ENCODE data around the gene SLC9A3. TPM values are rescaled to one million over a fixed set of nuclear protein-coding genes. Genes with fewer than 3 reads are reported as not detected.

Gene SLC9A3
- total RNA-seq, 1 experiment from 2014 or later: 0.85 TPM

DNA sequence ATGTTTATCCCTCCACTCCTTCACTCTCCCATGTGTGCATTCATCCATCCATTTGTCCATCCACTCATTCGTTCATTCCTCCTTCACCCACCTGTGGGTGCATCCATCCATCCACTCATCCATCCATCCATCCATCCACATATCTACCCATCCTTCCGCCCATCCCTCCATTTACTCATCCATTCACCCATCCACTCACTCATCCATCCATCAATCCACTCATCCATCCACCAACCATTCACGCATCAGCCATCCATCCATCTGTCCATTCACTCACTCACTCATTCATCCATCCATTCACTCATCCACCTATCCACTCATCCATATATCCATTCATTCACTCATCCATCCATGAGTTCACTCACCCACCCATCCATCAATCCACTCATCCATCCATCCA, 7.3 kb downstream of the SLC9A3 start:
- no peak overlapping the region; a peak in 1 of 5 replicates for H3K4me3 Mint-ChIP-seq
- no peaks in the 10 kb centered on the region for H3K79me2 ChIP-seq (ENCODE audit: insufficient read depth, low read length)
- no peak overlapping the region for H2BK120ac ChIP-seq (ENCODE audit: low read depth, low read length, poor library complexity, severe bottlenecking)
- H2AK5ac ChIP-seq (ENCODE audit: insufficient read length, low read length): no peak overlapping the region
- peaks cover 7 to 11% of the 10 kb centered on the region in 2 experiments for H3K4me1 Mint-ChIP-seq
- H4K91ac ChIP-seq (ENCODE audit: insufficient read length, low read depth, low read length): no peak overlapping the region
- no peak overlapping the region for H3T11ph ChIP-seq (ENCODE audit: low read length)
- no peak overlapping the region for H2BK20ac ChIP-seq (ENCODE audit: low read depth, low read length, poor library complexity, severe bottlenecking)
- H2BK15ac ChIP-seq (ENCODE audit: low read depth, low read length): no peak overlapping the region
- no peak overlapping the region for H3K14ac ChIP-seq (ENCODE audit: insufficient read depth, low read length)
- no CpG with 5 or more reads among the region's 3 CpGs for WGBS (ENCODE audit: extremely low coverage, insufficient read length, low lambda C conversion rate)
- H3K4me1 ChIP-seq (ENCODE audit: insufficient read depth, low read length): no peaks in the 10 kb centered on the region
- no peaks in the 10 kb centered on the region; the same call in 1 of the 2 replicates for H3K27me3 ChIP-seq (ENCODE audit: insufficient read depth, low read length)
- no peak for DNase-seq
- no peak overlapping the region for H2BK12ac ChIP-seq (ENCODE audit: insufficient read length, low read depth, low read length)
- H3K27ac Mint-ChIP-seq: no peak overlapping the region; a peak in 1 of 7 replicates
- no peaks in the 10 kb centered on the region for H4K20me1 ChIP-seq (ENCODE audit: control insufficient read depth, insufficient read depth, insufficient read length)
- H3K9me3 ChIP-seq (ENCODE audit: control insufficient read depth, low read depth, low read length): no peaks in the 10 kb centered on the region
- H3K79me1 ChIP-seq (ENCODE audit: insufficient read depth, low read depth, low read length, poor library complexity, severe bottlenecking): no peaks in the 10 kb centered on the region
- no peaks in the 10 kb centered on the region for H3K23me2 ChIP-seq (ENCODE audit: insufficient read length, low read depth, low read length, poor library complexity, severe bottlenecking)
- no peak overlapping the region for H3K56ac ChIP-seq (ENCODE audit: insufficient read length, low read depth, low read length)
- TF ChIP-seq, protein P1, sequence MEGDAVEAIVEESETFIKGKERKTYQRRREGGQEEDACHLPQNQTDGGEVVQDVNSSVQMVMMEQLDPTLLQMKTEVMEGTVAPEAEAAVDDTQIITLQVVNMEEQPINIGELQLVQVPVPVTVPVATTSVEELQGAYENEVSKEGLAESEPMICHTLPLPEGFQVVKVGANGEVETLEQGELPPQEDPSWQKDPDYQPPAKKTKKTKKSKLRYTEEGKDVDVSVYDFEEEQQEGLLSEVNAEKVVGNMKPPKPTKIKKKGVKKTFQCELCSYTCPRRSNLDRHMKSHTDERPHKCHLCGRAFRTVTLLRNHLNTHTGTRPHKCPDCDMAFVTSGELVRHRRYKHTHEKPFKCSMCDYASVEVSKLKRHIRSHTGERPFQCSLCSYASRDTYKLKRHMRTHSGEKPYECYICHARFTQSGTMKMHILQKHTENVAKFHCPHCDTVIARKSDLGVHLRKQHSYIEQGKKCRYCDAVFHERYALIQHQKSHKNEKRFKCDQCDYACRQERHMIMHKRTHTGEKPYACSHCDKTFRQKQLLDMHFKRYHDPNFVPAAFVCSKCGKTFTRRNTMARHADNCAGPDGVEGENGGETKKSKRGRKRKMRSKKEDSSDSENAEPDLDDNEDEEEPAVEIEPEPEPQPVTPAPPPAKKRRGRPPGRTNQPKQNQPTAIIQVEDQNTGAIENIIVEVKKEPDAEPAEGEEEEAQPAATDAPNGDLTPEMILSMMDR (conservative IDR thresholded peaks at IDR 0.05): no peak
- H4K8ac ChIP-seq (replicated peaks; ENCODE audit: insufficient read length, low read depth, low read length): no peak overlapping the region
- no peak overlapping the region for H3K4ac ChIP-seq (ENCODE audit: low read depth, low read length)
- H3K36me3 Mint-ChIP-seq (ENCODE audit: insufficient read depth in 1 of 3, low read depth in 3 of 3): no peaks in the 10 kb centered on the region
- H3K27me3 Mint-ChIP-seq (ENCODE audit: low read depth): peaks cover 79% of the 10 kb centered on the region
- peaks cover 0 to 5% of the 10 kb centered on the region in 2 experiments; a peak in 2 of 5 replicates for H3K9me3 Mint-ChIP-seq
- H3K9ac ChIP-seq (ENCODE audit: extremely low read depth, insufficient read length, low read length): no peak overlapping the region
- H4K5ac ChIP-seq (ENCODE audit: insufficient read length, low read depth, low read length): no peak overlapping the region
- H3K18ac ChIP-seq (ENCODE audit: insufficient read length, low read depth, low read length): no peak overlapping the region
- no peak overlapping the region for H3K27ac ChIP-seq (ENCODE audit: insufficient read length, low read depth, low read length)
- H2BK5ac ChIP-seq (ENCODE audit: insufficient read length, low read length): no peak overlapping the region
- no peak overlapping the region for H2AFZ ChIP-seq (ENCODE audit: low read length)
- H3K4me2 ChIP-seq (ENCODE audit: insufficient read depth, insufficient read length, low read length): no peak overlapping the region
- no peak overlapping the region for H3K23ac ChIP-seq (ENCODE audit: insufficient read length, low read depth, low read length)

Measured in H9 (cell line).